Measurements from ENCODE around the gene MSL1.

Gene MSL1

GRCh38 chr17:40091691-40092397 lies 29.9 kb upstream of the MSL1 start:
- no peak for DNase-seq (ENCODE audit: low spot score)

DNA sequence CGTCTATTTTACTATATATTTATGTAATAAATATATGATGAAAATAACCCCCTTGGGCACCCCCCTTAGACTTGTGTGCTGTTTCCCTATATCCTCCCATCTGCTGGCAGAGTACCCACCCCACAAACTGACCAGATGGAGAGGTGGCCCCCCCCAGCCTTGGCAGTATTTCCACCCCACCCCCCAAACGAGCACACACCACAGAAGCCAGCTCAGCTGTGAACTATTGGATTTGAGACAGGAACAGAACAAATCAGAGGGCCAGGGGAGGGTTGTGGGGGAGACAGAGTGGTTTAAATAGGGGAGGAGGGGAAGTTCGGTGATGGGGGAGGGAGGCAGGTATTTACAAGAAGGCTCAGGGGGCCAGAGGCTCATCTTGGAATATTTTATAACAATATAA lies 29.2 kb upstream of the MSL1 start:
- no peak for DNase-seq (ENCODE audit: low spot score)

GRCh38 chr17:40093005-40093579 lies 28.7 kb upstream of the MSL1 start:
- DNase-seq (ENCODE audit: low spot score) = no peak

GRCh38 chr17:40093580-40094201 lies 28.1 kb upstream of the MSL1 start:
- DNase-seq (ENCODE audit: low spot score) = no peak

DNA sequence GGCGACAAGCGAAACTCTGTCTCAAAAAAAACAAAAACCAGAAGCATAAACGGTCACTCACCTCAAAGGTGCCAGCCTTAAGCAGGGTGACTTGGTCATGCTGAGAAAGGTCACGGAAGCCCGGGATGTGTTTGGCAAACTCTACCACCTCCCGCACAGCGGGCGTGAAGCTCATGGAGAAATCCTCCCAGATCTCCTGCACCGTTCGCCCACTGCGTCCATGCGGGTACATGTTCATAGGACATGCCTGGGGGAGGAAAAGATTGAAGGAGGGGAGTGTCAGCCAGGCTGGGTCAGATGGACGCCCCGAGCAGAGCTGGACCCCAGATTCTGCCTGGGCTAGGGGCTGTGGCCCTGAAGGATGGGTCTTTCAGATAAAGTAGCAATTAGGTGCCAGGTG lies 26.9 kb upstream of the MSL1 start:
- DNase-seq (ENCODE audit: low spot score) = no peak

DNA sequence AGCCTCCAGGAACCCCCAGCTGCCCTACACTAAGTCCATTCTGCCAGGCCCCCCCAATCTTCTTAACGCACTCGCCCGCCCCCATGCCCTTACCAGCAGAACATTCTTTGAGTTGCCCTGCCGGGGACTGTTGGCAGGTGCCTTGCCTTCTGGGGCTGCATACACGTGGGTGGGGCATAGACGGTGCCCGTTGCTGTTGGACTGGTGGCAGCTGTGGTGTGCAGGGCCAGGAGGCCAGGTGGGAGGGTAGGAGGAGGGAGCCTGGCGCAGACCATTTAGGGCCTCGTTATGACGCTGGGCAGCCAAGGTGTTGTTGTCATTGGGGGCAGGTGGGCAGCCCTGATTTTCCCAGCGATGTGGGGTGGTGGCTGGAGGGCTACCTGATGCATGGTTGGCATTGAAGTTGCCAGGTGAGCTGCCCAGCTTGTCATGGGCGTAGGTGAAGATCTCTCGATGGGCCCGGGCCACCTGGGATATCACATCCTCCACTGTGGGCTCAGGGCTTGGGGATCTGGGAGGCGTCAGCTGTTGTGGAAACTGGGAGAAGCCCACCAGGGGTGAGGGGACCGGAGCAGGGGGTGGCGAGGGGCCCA lies 26.3 kb upstream of the MSL1 start:
- DNase-seq (ENCODE audit: low spot score) = no peak

DNA sequence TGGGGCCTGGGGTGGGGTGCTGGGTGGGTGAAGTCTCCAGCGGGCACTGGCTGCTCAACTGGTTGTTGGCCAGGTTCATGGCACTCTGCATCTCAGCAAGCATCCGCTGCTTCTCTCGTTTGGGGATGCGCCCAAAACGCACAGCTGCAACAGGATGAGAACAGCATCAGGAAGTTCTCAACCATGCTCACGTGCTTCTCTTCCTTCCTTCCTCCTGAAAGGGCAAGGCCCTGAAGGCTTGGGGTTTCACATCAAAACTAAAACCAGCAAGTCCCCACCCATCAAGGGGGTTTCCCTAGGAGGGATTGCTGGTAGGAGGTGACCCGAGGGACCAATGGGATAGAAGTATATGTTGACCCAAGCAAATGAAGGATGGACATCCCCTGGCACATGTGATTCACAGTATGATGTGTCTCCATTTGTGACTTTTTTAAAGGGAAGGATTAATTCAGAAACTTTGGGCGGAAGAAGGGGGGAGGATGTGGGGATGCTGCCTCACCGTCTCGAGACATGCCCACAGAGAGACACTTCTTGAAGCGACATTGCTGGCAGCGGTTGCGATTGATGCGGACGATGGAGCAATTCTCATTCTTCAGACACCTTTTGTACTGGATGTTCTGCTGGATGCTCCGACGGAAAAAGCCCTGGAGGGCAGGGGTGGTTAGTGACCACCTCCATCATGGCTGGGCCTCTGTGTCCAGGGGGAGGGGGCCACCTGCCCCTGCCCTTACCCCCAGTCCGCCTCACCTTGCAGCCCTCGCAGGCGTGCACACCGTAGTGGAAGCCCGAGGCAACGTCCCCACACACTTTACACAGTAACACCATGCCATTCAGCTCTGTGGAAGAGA lies 25.6 kb upstream of the MSL1 start:
- peak; percentile 97 for DNase-seq (ENCODE audit: low spot score)

DNA sequence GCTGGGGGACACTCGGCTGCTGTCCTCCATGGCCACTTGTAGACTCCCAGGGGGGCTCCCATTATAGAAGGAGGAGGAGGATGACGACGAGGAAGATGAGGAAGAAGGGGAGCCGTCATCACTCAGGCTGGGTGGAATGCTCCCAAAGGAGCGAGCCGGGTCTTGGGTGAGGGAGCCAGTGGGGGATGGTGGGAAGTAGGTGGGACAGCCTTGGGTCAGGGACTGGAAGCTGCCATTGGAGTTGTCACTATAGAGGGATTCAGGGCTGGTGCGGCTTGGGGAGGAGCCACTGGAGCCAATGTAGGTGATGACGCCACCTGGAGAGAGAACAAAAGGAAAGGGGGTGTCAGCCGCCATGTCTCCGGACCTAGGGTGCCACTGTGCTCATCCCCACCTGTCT lies 24.7 kb upstream of the MSL1 start:
- DNase-seq (ENCODE audit: low spot score) = no peak

DNA sequence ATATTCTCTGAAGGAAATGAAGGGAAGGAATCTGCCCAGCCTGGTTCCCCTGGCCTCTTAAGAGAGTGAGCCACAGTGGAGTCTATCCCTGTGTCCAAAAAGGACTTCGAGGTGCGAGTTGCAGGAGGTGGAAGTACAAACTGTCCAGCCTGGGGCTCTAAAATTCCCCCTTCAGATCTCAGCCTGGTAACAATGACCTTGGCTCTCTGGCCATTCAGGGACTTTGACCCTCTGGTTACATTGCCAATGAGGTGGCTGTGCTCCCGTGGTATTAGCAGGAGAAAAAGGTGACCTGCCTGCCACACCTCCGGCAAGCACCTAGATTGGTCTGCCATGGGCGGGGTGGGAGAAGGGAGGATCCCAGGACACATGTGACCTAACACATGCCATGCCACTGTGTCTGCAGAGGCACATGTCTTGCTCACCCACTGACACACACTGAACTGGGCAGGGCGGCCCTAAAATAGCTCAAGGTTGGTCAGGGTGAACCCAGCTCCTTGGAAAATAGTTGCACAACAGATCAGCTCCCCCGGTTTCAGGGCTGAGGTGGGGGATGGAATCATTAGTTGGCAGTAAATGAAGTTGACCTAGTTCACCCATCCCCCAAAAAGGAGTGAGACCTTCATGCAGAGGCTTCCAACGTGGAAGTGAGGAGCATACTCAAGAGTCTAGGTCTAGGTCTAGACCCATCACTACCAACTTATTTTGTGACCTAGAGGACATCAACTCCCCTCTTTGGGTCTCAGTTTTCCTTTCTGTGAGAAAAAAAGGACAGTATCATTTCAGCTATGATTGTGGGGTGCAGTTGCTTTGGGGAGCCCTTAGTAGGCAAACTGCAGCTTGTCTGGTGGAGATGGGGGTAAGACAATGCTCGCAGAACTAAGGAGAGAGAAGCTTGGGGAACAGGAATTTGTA lies 23.6 kb upstream of the MSL1 start:
- no peak for DNase-seq (ENCODE audit: low spot score)

DNA sequence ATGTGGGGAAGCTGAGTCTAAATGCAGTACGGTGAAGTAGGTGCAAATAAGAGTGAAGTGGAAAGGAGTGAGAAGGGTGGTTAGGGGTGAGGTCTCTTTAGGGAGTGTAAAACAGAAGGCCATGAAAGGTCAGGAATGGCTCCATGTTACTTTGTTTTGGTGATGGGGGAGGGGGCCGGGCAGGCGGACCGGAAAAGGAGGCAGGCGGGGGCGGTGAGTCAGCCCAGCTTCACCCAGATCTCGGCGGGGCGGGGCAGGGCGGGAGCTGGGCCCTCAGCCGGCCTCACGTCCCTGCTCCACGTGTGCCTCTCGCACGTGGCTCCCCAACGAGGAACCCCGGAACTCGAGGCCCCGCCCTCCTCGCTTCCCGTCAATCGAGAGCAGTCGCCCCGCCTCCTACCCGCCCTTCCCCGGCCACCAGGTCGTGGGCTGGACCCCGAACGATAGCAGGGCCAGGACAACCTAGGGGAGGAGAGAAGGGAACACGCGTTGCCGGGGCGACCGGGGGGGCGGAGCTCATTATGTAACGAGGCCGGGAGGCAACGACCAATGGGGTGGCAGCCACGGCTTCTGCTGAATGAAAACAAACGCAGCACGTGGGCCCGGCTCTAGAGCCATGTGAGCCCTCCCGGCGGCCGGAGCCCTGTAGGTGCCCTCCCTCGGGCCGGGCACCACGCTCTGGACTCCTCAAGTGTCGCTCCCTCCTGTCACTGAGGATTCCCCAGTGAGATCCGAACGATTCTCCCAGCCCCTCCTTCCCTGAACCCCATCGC lies 22.7 kb upstream of the MSL1 start:
- peak; percentile 100 for DNase-seq (ENCODE audit: low spot score)

DNA sequence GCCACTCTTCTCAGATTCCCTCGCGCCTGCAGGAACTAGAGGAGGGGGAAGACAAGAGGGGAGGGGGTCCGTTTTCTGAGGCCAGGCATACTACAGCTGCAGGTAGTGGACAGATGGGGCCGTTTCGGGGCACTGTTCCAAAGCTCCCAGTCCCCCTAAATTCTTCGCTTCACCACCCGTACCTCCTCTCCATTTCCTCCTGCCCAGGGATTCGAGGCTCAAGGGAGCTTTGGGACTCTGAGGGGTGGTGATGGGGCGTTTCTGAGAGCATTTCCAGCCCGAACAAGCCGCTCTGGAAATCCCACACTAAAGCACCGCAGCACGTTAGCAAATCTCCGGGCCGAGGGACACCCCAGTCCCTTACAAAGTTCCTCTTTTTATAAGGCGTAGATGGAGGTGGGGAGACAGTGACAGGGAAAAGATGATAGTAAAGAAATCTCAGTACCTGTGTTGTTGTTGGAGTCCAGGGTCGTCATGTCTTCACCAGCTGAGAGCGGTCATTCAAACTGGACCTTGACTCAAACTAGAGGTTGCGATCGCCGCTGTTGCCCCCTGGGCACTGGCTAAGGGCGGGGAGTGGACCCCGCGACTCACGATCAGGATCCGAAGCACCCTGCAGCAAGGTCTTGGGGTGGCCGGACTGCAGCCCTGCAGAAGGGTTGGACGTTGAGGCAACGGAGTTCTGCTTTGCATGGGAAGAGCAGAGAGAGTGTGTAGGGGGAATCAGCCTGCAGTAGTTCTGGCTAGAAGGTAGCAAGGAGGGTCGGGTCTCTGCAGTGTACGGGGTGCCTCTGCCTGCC lies 22.0 kb upstream of the MSL1 start:
- no peak for DNase-seq (ENCODE audit: low spot score)

- no peak for DNase-seq (ENCODE audit: low spot score)
Observed at GRCh38 chr17:40100419-40100668, 21.4 kb upstream of the MSL1 start, which contains the start of gene NR1D1. NR1D1 (minus strand) TSS chr17:40100589; CDS start chr17:40100094, 495 bp downstream.

DNA sequence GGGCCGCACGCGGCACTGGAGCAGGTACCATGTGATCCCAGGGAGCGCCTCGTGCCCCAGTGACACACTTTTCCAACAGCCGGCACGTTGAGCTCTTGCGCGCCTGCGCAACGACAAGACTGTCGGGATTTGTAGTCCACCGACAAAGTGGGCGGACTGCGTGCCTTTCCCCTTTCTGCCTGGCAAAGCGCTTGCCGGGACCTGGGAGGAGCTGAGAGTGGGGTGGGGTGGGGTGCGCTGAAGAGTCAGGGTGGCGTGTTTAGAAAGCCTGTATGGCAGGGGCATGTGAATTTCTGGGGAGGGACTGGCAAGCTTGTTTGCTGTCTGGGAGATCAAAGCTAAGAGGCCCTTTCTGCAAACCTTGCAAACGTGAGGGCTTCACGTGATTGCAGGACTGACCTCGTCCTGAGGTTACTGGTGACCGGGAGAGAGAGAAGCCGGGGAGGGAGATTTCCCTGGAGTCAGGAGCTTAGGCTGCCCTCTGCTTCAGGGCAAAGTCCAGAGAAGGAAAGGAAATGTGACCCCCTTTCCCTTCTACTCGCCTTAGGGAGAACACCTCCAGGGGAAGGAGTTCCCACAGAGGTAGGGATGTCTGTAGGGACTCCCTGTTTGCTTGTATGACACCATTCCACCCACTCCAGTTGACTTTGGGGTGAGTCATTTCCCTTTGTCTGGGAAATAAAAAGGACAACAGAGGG lies 21.0 kb upstream of the MSL1 start:
- peak; percentile 94 for DNase-seq (ENCODE audit: low spot score)

DNA sequence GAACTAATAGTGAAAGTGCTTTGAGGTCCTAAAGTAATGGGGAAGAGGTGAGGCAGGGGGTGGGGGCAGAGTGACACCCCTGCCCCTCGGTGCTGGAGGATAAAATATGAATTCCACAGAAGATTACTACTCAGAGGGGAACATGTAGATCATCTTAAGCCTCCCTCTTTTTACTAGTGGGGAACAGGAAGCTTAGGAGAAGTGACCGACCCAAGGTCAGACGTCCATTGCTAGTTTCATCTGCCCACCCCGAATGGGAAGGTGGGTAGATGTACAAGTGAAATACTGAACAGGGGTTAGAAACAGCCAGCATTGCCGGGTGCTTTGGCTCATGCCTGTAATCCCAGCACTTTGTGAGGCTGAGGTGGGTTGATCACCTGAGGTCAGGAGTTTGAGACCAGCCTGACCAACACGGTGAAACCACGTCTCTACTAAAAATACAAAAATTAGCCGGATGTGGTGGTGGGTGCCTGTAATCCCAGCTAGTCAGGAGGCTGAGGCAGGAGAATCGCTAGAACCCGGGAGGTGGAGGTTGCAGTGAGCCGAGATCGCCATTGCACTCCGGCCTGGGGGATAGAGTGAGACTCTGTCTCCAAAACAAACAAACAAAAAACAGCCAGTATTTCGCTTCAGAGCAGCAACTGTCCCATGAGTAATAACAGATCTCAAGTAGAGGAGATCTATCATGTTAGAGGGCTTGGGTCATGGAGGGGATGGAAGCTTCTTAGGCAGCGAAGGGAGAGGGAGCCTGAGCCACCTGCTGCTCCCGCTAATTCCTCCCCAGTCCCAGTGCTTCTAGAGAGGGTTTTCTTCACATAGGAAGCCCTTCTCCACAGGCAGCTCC lies 20.2 kb upstream of the MSL1 start:
- no peak for DNase-seq (ENCODE audit: low spot score)

DNA sequence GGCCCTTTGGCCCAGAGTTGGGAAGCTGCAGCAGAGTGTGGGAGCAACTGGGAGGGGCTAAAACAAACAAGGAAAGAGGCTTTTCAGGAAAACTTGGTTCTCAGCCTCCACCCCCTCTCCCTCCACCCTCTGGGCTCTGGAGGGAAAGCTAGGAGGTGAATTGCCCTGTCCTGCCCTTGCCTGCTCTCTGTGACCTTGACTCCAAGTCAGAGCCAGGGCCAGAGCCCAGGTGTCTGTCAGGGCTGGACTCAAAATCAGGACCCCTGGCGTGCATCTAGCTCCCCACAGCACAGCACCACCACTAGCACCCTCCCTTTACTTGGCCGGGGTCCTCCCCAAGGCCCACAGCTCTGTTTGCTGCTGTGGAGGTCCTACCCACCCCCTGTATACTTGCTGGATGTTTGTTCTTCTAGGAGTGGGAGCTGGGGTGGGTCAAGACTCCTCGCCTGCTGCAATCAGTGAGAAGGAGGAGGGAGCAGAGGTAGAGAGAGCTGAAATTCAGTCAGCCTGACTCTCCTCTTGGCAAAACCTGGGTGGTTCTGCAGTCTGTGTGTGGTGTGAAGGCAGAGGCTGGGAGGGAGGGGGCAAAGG lies 18.6 kb upstream of the MSL1 start:
- no peak for DNase-seq (ENCODE audit: low spot score)

DNA sequence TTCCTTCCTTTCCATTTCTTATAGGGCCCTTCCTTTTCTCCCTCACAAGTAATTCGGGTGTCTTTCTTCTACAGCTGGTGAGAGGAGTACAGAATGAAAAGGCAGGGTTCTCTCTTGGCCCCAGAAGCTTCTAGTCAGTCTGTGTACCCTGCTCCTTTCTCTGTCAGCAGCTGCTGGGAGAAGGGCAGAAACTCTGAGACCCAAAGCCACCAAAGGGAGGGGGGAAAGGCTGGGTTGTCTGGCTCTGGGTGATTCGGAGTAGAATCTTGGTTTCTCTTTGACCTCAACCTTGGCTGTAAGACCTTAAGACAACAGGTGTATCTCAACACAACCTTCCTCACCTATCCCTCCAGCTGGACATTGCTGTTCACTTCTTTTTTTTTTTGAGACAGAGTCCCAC lies 18.1 kb upstream of the MSL1 start:
- DNase-seq (ENCODE audit: low spot score) = no peak

- no peak for DNase-seq (ENCODE audit: low spot score)
Observed at GRCh38 chr17:40104594-40105486, 16.9 kb upstream of the MSL1 start.
